HG03469 (cell line): ENCODE measurements around the gene SKI.

Source experiments
- ATAC-seq: cut with Tn5 transposase; IDR thresholded peaks from one replicate; pipeline ENCODE4 v1.9.1; 2021; ENCODE audit warnings: mild to moderate bottlenecking, moderate library complexity, moderate number of reproducible peaks; ENCODE audit not compliant: unreplicated experiment

SKI gene

DNA sequence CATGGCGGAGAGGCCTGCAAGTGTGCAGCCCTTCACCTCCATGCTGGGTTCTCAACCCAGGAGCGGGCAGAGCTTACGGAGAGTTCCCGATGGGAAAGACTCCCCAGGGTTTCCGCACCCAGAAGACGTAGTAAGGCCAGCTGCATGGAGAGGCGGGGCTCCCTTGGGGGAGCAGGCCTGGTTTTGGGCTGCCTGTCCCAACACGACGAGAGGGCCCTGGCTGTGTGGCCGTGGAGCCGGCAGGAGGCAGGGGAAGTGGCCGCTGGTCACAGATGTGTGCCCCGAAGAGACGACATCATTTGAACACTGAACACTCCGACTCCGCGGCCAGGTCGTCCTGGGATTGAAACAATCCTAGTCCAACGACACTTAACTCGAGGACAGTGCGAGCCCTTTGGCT is 106.2 kb downstream of the SKI start:
- no peak for ATAC-seq

DNA sequence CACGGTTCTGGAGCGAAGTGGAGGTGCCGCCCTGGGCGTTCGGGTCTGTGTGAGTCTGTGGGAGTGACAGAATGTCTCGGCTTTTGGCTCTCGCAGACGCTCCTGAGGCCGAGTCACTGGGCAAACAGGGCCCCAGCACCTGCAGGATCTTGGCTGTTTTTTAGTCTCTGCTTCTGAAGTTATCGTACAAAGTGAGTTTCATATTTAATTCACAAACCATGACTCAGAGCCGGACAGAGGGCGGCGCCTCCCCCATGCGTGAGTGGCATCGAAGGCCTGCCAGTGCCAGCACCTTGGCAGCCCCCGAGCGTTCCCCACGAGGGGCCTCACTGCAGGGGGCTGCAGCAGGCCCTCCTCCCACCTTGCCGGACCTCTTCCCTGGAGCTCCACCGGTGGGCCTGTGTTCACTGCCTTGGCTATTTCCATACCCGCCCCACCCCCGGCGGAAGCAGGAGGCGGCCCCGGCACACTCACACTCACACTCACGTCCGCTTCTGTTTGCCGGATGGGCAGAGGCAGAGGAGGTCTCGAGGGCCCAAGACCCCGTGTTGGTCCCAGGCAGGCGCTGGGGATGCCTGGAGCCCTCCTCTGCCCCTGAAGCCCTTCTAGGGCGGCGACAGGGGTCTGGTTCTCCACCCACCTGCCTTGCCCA is 106.9 kb downstream of the SKI start:
- ATAC-seq, result no peak

DNA sequence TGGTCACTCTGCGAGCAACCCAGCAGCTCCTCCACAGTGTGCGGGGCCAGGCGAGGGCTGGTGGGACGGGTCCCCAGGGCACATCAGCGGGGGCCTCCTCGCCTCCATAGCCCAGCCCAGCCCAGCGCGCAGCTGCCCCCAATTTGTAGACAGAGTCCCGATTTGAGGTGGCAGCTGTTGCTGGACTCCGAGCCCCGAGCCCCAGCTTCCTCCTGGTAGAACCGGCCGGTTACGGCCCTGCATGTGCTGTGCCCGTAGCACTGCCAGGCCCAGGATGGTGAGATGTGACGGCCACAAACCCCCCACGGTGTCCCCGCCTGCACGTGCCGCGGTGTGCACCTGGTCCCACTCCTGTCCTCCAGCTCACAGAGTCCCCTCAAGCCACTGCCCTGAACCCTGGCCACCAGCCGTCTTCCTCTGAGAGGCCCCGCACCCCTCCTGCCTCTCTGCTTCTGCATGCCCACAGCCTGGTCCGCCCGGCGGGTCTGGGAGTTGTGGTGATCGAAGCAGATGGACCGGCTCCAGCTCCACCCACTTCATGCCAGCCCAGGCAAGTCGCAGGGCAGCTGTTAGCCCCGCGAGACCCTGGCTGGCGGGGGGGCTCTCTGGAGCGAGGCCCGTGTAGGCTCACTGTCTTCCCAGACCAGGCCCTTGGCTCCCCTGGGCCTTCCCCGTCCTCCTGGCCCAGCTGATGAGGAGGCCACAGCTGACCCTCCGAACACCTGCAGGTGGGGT is 107.8 kb downstream of the SKI start:
- ATAC-seq, result no peak

DNA sequence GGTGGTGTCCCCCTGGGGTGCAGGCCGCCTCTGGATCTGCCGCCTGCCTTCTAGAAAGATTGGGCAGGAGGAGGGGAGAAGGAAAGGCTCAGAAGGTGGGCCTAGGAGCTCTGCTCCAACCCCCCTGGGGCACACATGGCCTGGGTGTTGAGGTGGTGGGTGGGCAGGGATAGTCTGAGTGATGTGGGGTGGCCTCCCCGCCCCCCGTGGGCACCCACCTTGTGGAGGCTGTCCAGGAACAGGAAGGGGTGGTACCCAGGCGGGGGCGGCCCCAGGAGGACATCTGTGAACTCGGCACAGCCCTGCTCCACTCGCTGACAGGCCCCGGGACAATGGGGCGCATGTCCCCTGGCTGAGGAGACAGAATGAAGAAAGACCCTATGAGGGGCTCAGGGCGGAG is 108.4 kb downstream of the SKI start:
- no peak for ATAC-seq

DNA sequence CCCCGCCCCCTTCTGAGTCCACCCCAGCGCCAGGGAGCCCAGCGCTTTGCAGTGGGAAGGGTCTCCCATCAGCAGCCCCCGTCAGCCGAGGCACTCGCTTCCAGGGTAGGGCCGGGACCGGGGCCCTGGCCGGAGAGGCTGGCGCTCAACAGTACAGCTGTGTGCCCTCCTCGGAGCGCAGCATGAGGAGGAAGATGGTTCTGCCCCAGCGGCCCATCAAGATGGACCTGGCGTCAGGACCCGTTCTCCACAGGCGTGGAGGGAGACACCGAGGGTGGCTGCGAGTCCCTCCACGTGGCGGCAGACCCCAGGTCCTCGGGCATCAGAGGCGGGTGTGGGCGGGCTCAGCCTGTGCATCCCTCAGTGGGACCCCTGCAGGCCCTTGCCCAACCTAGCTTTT is 109.0 kb downstream of the SKI start:
- ATAC-seq, result no peak

DNA sequence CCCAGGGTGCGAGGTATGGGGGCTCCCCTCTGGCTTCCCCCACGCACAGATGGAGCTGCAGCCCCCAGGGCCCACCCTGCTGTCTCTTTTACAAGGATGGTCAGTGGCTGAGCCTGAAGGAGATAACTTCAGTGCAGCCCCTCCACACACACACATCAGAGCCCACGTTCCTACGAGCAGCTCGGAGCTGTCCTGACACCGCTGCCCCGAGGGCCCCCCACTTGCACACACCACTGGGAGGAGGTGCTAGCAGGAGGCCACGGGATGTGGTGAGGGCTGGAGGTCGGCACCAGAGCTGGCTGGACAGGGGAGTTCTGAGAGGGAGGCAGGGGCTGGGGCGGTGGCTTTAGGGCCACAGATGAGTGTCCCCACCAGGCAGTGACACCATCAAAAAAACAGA is 109.4 kb downstream of the SKI start:
- ATAC-seq, result no peak

DNA sequence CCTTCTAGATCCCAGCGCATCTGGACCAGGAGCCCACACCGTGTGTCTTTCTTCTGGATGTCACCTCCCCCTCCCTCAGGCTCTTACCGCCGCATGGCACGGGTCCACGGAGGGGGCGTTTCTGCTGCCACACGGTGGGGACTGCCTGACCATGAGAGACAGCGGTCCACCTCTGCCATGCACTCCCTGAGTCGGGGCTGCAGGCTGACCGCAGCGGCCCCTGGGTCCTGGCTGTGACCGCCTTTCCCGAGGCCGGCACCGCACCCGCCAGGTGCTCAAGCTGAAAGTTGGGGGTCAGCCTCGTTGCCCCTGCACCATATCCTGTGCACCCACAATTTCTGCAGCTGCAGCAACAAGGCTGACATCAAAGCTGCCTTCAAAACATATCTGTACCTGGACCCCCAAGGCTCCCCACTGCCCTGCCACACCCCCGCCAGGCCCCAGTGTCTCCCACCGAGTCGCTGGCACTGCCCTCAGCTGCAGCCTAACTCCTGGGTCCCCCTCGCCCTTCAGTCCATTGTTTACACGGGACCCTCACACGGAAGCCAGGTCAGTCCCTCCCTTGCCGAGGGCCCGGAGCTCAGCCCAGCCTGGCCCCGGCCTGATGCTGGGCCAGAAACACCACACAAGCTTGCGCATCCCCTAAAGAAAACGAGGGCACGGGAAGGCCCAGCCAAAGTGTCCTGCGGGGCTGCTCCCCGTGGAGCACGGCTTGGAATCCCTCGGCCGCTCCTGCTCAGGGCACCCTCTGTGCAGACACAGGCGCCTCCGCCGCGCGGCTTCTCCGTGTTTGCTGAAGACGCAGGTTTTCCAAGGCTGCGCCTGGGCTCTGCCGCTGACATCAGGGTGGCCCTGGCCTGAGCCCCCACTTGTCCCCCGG is 111.3 kb downstream of the SKI start:
- ATAC-seq, result no peak

DNA sequence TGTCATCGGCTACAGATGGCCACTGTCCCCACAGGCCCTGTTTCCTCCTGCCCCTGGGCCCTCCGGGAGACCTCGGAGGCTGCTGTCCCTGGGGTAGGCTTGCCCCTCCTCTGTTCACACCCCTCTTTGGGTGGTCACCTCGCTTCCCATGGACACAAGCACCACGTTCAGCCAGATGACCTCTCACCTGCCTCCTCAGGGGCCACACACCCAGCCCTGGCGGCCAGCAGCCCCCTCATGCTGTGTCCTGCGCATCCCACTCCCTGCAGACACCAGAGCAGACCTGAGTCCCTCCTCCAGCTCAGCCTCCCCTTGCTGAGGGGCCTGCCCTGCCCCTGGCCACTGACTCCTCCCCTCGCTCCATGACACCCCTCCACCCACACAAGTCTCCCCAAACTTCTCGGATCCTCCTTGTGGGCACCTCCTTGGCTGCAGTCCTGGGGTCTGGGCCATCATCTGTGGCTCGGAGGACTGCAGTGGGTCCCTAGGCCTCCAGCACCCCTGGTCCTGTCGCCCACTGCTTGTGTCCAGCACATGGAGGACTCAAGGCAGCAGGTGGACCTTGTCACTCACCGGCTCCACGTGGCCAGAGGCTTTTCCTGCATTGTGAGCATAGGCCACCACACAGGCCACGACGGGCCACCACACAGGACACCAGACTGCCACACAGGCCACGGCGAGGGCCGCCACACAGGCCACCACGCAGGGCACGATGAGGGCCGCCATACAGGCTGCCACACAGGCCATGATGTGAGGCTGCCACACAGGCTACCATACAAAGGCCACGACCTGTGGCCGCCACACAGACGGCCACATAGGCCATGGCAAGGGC is 112.2 kb downstream of the SKI start:
- ATAC-seq, result no peak

DNA sequence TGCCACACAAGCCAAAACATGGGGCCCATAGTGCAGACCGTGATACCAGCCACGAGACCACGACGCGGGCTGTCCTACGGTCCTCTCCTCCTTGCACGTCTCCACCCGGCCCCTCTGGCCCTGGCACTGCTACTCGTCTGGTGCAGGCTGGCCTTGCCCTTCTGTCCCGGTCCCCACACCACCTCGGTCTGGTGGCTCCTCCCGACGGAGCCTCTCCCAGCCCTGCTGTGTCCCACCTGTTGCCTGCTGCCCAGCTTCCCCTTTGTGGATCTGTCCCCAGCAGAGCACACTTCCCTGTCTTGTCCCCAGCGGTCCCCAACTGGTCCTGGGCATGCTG is 112.8 kb downstream of the SKI start:
- no peak for ATAC-seq

DNA sequence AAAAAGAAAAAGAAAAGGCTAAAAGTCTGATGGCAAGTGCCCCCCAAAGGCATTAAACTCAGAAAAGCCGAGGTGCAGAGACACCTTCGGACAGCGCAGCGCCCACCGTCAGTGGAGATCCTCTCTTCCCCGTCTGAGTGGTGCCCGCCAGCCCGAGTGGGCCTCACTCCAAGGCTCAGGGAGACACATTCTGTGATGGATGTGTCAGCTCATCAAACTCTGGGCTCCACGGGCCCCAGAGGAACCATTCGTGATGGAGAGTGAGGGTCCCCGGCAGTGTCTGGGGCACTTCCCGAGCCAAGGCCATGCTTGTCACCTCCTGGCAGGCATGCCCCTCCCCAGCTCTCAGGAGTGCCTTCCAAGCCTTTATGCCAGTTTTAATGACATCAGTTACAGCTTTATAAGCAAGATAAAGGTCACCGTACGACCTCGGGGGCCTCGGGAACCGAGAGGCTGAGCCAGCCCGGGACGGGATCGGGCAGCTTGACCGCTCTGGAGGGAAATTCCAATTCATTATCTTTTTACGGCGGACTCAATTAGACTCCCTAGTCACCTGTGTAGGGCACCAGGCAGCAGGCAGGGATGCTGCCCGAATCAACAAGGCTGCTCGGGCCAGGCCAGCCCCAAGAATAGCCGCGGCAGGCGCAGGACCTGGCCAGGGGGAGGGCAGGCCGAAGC is 113.7 kb downstream of the SKI start:
- ATAC-seq, result no peak

DNA sequence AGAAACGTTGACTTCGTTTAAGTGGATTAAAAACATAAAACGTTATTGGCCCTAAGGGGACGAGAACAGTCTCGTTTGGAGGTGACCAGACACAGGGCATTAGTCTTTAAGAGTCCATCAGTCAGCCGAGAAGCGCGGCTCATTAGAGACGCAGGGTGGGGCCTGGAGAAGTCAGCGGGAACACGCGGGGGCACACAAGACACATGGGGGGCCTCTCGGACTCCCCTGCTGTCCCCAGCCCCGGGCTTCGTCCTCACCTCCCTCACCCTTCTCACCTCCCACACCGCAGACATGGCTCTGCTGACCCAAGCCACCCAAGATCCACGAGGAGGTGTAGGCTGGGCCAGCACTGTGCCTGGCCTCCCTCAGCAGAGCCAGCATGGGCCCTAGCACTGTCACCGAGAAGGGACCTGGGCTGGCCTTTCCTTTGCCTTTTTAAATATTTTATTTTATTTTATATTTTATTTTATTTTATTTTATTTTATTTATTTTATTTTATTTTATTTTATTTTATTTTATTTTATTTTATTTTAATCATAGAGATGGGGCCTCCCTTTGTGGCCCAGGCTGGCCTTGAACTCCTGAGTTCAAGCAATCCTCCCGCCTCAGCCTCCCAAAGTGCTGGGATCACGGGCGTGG is 114.4 kb downstream of the SKI start:
- ATAC-seq, result no peak

DNA sequence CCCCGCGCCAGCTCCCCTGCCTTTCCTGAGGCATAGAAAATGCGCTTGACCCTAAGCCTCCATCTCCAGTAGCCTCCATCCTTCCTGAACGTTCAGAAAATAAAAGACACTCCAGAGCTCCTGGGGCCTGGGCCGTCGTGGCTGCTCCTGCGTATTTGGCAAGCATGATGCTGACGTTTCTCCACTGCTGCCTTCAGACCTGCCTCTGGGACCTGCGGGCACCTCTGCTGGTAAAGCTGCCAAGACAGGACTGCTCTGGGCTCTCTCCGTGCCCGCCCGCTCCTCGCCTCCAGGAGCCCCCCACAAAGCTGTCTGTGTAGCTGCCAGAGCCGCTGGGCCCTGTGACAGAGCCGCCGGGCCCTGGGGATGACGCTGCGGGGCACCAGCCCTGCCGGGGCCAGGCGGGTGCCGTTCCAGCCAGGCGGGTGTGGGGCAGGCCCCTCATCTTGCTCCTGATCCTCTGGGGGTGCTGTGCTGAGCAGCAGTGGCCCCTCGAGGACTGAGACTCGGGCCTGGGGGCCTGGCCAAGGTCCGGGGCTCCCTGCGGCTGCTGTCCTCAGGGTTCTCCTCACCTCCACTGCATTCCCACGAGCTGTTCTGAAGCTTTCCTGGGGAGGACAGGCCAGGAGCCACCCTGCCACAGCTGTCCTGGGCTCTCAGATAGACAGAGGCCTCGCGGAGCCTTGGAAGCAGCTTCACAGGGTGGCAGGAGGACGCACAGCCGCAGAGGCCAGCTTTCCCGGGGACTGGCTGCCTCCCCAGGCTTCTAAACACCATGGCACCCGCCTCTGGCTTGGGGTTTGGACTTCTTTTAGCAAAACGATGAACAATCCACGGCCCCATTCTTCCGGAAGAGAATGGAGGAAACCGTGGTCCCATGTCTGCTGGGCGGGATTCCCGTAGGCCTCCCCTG is 115.2 kb downstream of the SKI start:
- no peak for ATAC-seq

DNA sequence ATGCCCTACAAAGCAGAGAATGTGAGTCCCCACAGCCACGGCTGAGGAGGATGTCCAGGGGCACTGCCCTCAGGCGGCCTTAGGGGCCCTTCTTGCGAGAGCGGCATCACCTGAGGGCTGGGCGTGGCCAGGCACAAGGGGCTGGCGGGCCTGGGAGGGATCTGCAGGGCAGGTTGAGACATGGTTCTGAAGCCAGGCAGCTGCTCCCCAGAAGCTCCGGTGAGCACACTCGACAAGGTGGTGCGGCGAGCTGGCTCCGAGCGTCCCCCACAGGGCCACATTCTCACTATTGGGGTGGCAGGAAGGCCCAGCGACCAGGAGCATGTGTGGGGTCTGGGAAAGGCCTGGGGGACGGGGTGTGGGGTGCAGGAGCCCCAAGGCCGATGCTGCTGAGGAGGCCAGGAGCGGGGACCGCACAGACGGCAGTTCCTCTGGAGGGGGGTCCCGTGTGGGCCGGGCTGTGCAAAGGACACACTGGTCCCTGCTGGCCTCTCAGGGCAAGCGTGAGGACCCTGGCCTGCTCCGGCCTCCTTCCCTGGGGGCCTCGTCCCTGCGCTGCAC is 116.1 kb downstream of the SKI start:
- no peak for ATAC-seq

DNA sequence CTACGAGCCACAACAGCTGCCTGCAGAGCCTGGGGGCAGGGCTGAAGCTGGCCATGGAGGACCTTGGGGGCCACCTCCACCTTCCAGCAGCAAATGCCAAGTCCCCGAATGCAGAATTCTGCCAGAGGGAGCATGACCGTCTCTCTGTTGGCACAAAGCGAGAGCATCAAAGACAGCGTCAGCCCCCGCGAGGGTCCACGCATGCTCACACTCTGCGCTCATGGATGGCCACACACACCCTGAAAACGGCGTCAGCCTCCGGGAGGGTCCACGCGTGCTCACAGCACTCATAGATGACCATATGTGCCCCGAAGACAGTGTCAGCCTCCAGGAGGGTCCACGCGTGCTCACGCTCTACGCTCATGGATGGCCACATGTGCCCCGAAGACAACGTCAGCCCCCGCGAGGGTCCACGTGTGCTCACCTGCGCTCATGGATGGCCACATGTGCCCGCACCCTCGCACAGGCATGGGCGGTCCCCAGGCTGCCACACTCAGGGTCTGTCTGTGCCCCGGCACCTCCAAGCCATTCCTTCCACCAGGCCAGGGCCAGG is 116.7 kb downstream of the SKI start:
- ATAC-seq, result no peak

DNA sequence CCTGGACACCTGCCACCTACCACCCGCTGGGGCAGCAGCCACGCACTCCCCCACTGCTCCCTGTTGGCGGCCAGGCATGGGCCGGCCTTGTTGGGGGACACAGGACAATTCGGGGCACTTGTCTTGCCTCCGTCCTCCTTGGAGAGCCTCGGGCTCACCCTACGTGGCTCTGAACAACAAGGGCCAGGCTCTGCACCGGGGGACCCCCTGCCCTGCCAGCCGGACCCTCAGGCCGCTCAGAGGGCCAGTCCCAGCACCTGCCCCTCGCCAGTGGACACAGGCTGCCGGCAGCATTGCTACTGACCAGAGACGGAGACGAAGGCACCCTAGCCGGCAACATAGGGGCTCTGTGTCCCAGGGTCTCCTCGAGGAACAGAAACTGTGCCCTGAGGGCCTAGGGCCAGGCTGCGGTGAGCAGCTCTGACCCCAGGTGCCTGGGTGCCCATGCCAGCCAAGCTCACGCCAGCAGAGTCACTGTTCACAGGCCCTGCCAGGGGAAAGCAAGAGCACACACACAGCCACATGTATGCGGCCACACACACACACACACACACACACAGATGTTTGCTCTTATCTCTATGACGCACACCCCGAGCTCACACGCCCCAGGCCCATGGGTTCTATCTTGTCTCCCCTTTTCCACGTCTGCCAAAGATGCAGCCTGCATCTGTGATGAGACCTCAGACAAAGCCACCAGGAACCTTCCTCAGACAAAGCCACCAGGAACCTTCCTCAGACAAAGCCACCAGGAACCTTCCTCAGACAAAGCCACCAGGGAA is 117.4 kb downstream of the SKI start:
- no peak for ATAC-seq

DNA sequence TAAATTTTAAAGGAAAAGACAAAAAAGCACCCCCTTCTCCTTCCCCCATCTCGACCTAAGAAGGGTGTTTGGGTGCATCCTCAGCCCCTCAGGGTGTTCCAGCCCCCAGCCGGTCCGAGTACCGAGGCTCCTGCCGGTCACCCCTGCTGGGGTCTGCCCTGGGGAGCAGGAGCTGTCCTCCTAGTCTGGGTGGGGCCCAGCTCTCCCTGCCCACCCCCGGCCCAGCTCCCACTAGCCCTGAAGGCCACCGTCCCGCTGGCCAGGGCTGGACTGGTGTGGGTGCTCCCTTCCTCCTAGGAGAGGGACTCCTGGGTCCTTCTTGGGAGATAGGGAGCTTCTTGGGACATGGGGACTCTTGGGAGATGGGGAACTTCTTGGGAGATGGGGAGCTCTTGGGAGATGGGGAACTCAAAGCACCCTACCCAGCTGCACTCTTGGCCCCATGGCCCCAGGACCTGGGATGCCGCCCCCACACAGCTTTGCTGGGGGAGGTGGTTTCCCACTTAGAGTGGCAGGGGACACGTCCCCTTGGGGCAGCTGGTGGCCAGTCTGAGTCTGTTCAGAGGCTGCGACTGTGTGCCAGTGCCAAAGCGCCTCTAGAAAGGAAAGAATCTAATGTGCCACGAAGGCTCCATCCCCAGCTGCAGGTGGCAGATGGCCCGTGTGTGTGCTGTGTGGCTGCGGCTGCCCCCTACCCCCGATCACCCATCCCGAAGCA is 118.7 kb downstream of the SKI start:
- ATAC-seq, result no peak

DNA sequence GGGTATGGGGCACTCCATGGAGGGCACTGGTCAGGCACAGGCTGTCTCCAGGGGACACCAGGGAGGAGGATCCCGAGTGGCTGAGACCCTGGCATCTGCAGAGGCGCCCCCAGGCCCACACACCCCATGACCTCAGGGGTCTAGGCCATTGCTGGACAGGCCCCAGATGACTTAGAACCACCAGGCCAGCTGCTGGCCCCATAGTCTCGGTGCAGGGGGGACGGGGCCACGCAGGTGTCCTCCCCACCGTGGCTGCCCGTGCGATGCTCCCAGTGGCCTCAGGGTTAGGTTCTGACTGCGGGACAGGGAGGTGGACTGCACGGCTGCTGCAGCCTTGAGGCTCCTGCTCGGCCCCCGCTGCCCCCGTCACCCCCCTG is 119.3 kb downstream of the SKI start:
- no peak for ATAC-seq
